B cell (primary cell): ENCODE results near the gene CEP131.

Source experiments
- EZH2 ChIP-seq: IDR thresholded peaks from 2 replicates; pipeline ENCODE4 v1.6.1; 2012; ENCODE audit warnings: borderline replicate concordance, low read depth, mild to moderate bottlenecking, moderate library complexity, low read length; ENCODE audit not compliant: insufficient read depth, poor library complexity, severe bottlenecking
- TF ChIP-seq, protein P1 (sequence below): fragments of 200-600 bp; IDR thresholded peaks from one replicate; pipeline ENCODE4 v1.8.0; 2022; ENCODE audit warnings: antibody characterized with exemption, mild to moderate bottlenecking

DNA sequence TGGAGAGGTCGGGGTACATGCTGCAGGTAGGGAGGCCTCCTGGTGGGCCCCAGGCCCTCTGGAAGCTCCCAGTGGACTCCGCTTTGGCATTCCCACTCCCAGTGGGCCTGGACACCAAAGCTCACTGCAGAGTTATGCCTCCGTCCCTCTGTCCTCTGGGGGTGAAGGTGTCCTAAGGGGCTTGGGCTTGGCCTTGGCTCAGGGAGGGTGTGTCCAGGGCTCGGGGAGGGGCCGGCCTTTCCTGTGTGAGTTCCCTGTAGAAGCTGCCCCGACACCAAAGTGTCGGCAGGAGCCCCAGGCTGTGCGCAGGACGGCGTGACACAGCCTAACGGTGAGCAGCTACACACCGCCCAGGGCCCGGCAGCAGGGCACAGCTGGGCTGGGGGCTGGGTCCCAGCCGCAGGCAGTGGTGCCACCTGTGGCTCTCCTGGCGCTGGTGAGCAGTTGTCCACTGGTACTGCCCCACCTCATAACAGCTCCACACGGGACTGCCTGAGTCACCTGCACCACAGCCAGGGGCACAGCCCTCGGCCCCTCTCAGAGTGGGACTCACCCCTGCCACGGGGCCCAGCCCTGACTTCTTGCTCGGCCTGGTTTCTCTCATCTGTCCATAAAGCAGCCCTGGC lies 10.0 kb upstream of the CEP131 start:
- TF ChIP-seq, protein P1, sequence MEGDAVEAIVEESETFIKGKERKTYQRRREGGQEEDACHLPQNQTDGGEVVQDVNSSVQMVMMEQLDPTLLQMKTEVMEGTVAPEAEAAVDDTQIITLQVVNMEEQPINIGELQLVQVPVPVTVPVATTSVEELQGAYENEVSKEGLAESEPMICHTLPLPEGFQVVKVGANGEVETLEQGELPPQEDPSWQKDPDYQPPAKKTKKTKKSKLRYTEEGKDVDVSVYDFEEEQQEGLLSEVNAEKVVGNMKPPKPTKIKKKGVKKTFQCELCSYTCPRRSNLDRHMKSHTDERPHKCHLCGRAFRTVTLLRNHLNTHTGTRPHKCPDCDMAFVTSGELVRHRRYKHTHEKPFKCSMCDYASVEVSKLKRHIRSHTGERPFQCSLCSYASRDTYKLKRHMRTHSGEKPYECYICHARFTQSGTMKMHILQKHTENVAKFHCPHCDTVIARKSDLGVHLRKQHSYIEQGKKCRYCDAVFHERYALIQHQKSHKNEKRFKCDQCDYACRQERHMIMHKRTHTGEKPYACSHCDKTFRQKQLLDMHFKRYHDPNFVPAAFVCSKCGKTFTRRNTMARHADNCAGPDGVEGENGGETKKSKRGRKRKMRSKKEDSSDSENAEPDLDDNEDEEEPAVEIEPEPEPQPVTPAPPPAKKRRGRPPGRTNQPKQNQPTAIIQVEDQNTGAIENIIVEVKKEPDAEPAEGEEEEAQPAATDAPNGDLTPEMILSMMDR = no peak
- TF ChIP-seq EZH2 = no peak
